Measurements from ENCODE around the gene AFMID. TPM values are rescaled to one million over a fixed set of nuclear protein-coding genes. Genes with fewer than 3 reads are reported as not detected.

The AFMID gene
- total and polyA plus RNA-seq, 2 experiments from 2014 or later, result 38.0 to 47.5 TPM

- no peak for TF ChIP-seq REST (IDR thresholded peaks at IDR 0.05; ENCODE audit: unreplicated experiment)
Measured at GRCh38 chr17:78175643-78175981, 11.6 kb upstream of the AFMID start (continued).

- Histone ChIP-seq H3K4me1 (ENCODE audit: insufficient read depth) (peaks cover 14% of the 10 kb centered on the region), H3K27me3 (ENCODE audit: insufficient read depth) (no peaks in the 10 kb centered on the region), H3K36me3 (ENCODE audit: insufficient read depth) (peaks cover 29% of the 10 kb centered on the region), H3F3A (replicated peaks; ENCODE audit: low read depth) (peaks cover 16% of the 10 kb centered on the region; the same call in 1 of the 2 replicates), H3K79me2 (replicated peaks; ENCODE audit: insufficient read depth) (0 out of 2 replicates have a peak, but pooled peaks cover 4% of the 10 kb centered on the region), H3K27ac (ENCODE audit: low read depth) (no peak overlapping the region), H4K20me1 (replicated peaks; ENCODE audit: insufficient read depth) (peaks cover 18% of the 10 kb centered on the region), H3K9me2 (ENCODE audit: insufficient read depth) (no peaks in the 10 kb centered on the region), H2AFZ (no peak overlapping the region), H3K4me3 (no peak overlapping the region), H3K4me2 (no peak overlapping the region)
- ATAC-seq (peak; percentile 76), DNase-seq (ENCODE audit: low spot score) (peak; percentile 86)
- peaks cover 23% of the 10 kb centered on the region for H3K27me3 Mint-ChIP-seq (ENCODE audit: insufficient read depth, low read depth, poor library complexity)
- peak overlapping the region; percentile 65; the same call in 1 of the 2 replicates for H3K27ac Mint-ChIP-seq
- peaks cover 87% of the 10 kb centered on the region for H3K36me3 Mint-ChIP-seq (ENCODE audit: low read depth)
- H3K4me3 Mint-ChIP-seq, result no peak overlapping the region
- TF ChIP-seq CREB1 (CRISPR knock-in tag; IDR thresholded peaks at IDR 0.05; ENCODE audit: low read depth), result 0 out of 2 replicates have a peak, but pooled peaks have one; percentile 17
- peak; percentile 89 to 93 for TF ChIP-seq CTCF (conservative IDR thresholded peaks at IDR 0.05; ENCODE audit: low read depth in 2 of 2)
- peak; percentile 27; the same call in 1 of the 2 replicates for TF ChIP-seq POLR2AphosphoS5 (IDR thresholded peaks at IDR 0.05; ENCODE audit: low read depth)
- no peak for TF ChIP-seq REST (IDR thresholded peaks at IDR 0.05; ENCODE audit: unreplicated experiment)
- H3K9me3 Mint-ChIP-seq, result no peaks in the 10 kb centered on the region; the same call in 1 of the 3 replicates
- H3K4me1 Mint-ChIP-seq, result peaks cover 46% of the 10 kb centered on the region
Measured at GRCh38 chr17:78176548-78177025, 10.6 kb upstream of the AFMID start.
